OCI-LY7 (cell line): Measurements from ENCODE around the gene ARFGAP1.

Experiments
- CTCF ChIP-seq: fragments of 200-600 bp; sonication (generic); conservative IDR thresholded peaks from 2 replicates; pipeline ENCODE4 v1.5.1; 2014; ENCODE audit warnings: mild to moderate bottlenecking, antibody characterized with exemption, low read length, moderate library complexity, mixed read lengths
- EZH2phosphoT487 ChIP-seq: fragments of 200-600 bp; sonication (generic); IDR thresholded peaks from 2 replicates; pipeline ENCODE4 v1.6.1; 2018; ENCODE audit warnings: low read depth, borderline replicate concordance, mild to moderate bottlenecking, mixed run types, antibody characterized with exemption, low read length, moderate library complexity, mixed read lengths

- no peak for TF ChIP-seq CTCF
- no peak for TF ChIP-seq EZH2phosphoT487
Measured at GRCh38 chr20:63326314-63327230, 54.0 kb downstream of the ARFGAP1 start.
